Glutamatergic neuron (in vitro differentiated cells): ENCODE measurements around the gene AP2B1. TPM values are rescaled to one million over a fixed set of nuclear protein-coding genes. Genes with fewer than 3 reads are reported as not detected.

Experiments
- DNase-seq: peaks from one replicate; pipeline ENCODE4 v3.0.0; 2022
- H3K27ac Mint-ChIP-seq: one replicate; pipeline ENCODE4 v1.8.0; 2020; ENCODE audit warnings: mild to moderate bottlenecking, mixed read lengths, inconsistent platforms; ENCODE audit not compliant: unreplicated experiment
- H3K27me3 Mint-ChIP-seq: one replicate; pipeline ENCODE4 v1.8.0; 2020; ENCODE audit warnings: mild to moderate bottlenecking, moderate library complexity, mixed read lengths, inconsistent platforms; ENCODE audit not compliant: unreplicated experiment
- H3K36me3 Mint-ChIP-seq: one replicate; pipeline ENCODE4 v1.8.0; 2020; ENCODE audit warnings: mild to moderate bottlenecking, mixed read lengths, inconsistent platforms; ENCODE audit not compliant: unreplicated experiment
- H3K4me1 Mint-ChIP-seq: one replicate; pipeline ENCODE4 v1.8.0; 2020; ENCODE audit warnings: mild to moderate bottlenecking, low read depth, mixed read lengths, inconsistent platforms; ENCODE audit not compliant: unreplicated experiment
- H3K4me3 Mint-ChIP-seq: one replicate; pipeline ENCODE4 v1.8.0; 2020; ENCODE audit warnings: mild to moderate bottlenecking, mixed read lengths, inconsistent platforms; ENCODE audit not compliant: unreplicated experiment
- H3K9me3 Mint-ChIP-seq: one replicate; pipeline ENCODE4 v1.8.0; 2020; ENCODE audit warnings: mild to moderate bottlenecking, moderate library complexity, mixed read lengths, inconsistent platforms; ENCODE audit not compliant: unreplicated experiment
- long read RNA-seq: library from polyadenylated mRNA; unstranded; transcript quantifications from one replicate; pipeline ENCODE4 v2.0.0, GENCODE V29; 2020; ENCODE audit not compliant: unreplicated experiment
- total RNA-seq: library from RNA; stranded (reverse); fragmentation: NEBNext Ultra II Directional; extraction: Animal tissue kit (Norgen Biotek cat#: 25700); gene quantifications from one replicate; pipeline ENCODE4 v1.2.1, GENCODE V29; 2021; ENCODE audit not compliant: unreplicated experiment
- TF ChIP-seq, protein P1 (sequence below): fragments of 200-600 bp; sonication (generic); IDR thresholded peaks from one replicate; pipeline ENCODE4 v1.5.0; 2021; ENCODE audit not compliant: partially characterized antibody, unreplicated experiment

AP2B1 gene
- total RNA-seq, result 316 TPM
- long read RNA-seq, full-length matches to known transcripts, result 6 of 21 reads
- long read RNA-seq, partial matches to known transcripts, result 10 of 21 reads
- long read RNA-seq, other reads (novel, unspliced or antisense), result 5 of 21 reads

DNA sequence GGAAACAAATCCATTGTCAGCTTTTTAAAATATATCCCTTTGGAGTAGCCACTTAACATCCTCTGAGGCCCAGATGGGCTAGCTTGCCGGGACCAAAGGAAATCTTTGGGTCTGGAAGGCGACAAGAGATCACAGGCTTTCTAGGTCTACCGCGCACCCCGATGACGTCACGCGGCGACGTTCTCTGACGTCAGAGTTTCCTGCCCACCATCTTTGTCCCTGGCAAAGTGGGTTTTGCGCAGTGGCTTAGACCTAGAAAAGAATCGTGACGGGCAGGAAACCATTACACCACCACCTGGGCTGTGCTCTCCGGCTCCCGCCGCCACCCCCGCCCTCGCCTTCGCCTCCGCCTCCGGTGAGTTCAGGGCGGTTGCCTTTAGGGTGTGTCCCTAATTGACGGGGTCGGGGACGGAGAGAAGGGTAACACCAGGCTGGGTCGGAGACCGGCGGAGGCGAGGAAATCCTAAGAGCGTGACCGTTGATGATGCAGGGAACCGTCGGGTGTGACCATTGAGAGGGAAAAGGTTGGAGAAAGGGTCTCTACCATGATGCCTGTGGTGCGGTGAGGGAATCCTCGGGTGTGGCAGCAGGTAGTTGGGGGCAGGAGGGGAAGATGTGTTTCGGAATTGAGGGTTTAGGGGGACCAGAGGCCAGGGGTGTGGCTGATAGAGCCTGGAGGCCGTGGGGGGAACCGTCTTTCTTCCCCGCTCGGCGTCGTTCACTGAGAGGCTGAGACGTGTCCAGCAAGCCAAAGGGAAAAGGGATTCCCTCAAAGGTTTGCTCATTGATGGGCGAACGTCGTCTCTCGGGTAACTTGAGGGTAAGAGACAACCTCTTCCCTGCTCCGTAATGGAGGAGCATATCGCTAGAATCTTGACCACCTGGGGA lies at the start of gene AP2B1:
Gene AP2B1, plus strand, starts transcription at position 249 of the 888 bp plus-strand sequence. CDS start 6,709 bp downstream, outside the sequence.
- Mint-ChIP-seq H3K9me3 (peaks cover 14% of the 10 kb centered on the region), H3K4me3 (peak within 1 kb of the TSS; percentile 100), H3K27ac (peak within 1 kb of the TSS; percentile 100), H3K4me1 (peaks cover 14% of the 10 kb centered on the region), H3K27me3 (peaks cover 13% of the 10 kb centered on the region), H3K36me3 (no peaks in the 10 kb centered on the region)
- peak; percentile 96 for DNase-seq
- TF ChIP-seq, protein P1, sequence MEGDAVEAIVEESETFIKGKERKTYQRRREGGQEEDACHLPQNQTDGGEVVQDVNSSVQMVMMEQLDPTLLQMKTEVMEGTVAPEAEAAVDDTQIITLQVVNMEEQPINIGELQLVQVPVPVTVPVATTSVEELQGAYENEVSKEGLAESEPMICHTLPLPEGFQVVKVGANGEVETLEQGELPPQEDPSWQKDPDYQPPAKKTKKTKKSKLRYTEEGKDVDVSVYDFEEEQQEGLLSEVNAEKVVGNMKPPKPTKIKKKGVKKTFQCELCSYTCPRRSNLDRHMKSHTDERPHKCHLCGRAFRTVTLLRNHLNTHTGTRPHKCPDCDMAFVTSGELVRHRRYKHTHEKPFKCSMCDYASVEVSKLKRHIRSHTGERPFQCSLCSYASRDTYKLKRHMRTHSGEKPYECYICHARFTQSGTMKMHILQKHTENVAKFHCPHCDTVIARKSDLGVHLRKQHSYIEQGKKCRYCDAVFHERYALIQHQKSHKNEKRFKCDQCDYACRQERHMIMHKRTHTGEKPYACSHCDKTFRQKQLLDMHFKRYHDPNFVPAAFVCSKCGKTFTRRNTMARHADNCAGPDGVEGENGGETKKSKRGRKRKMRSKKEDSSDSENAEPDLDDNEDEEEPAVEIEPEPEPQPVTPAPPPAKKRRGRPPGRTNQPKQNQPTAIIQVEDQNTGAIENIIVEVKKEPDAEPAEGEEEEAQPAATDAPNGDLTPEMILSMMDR, result no peak

DNA sequence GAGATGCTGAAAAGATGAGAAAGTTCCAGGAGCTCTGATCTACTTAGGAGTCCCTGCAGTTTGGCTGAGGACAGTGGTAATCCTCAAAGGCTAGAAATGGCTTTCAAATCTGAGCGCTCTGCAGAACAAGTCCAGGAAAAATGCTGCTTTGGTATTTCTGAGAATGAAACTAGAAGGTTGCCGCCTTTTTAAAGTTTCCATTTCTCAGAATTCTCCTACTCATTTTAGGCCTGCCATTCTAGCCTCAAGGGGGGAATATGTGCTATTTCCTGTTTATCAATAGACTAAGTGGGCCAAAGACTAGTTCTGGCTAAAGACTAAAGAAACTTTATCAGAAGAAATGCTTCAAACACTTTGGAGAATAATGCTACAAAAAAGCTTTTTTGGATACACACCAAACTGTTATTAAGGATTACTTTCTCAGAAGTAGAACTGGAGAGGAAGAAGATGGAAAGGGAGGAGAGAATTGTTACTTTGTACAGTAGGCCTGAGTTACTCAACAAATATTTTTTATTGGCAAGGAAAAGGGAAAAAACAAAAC lies 49.5 kb upstream of the AP2B1 start, which contains the start of gene SLFN12L:
Gene SLFN12L, minus strand, starts transcription at position 78 of the 541 bp plus-strand sequence. CDS start 15,314 bp downstream, outside the sequence.
- Mint-ChIP-seq H3K9me3 (no peaks in the 10 kb centered on the region), H3K27me3 (peaks cover 3% of the 10 kb centered on the region), H3K36me3 (no peaks in the 10 kb centered on the region), H3K27ac (no peak within 1 kb of the TSS), H3K4me3 (no peak within 1 kb of the TSS), H3K4me1 (no peaks in the 10 kb centered on the region)
- no peak for DNase-seq
- TF ChIP-seq, protein P1, result no peak

DNA sequence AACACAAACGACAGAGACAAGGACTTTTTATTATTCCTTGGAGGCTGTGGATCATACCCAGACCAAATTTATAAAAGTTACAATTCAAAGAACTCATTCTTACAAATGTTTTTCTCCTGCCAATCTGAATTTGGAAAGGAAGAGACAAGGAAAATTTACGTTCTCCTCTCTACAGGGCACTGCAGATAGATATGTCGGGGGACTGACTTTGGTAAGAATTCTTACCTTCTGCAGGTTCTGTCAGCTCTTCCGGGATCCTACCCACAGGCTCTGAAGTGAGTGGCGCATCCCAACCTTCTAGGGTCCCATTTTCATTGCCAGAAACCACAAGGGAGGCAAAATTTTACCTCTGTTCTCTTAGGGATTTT lies 47.5 kb upstream of the AP2B1 start:
- no peak for DNase-seq
- Mint-ChIP-seq H3K4me1 (no peaks in the 10 kb centered on the region), H3K4me3 (no peak overlapping the region), H3K36me3 (no peaks in the 10 kb centered on the region), H3K9me3 (no peaks in the 10 kb centered on the region), H3K27me3 (peaks cover 3% of the 10 kb centered on the region), H3K27ac (no peak overlapping the region)
- TF ChIP-seq, protein P1, result peak; percentile 21

DNA sequence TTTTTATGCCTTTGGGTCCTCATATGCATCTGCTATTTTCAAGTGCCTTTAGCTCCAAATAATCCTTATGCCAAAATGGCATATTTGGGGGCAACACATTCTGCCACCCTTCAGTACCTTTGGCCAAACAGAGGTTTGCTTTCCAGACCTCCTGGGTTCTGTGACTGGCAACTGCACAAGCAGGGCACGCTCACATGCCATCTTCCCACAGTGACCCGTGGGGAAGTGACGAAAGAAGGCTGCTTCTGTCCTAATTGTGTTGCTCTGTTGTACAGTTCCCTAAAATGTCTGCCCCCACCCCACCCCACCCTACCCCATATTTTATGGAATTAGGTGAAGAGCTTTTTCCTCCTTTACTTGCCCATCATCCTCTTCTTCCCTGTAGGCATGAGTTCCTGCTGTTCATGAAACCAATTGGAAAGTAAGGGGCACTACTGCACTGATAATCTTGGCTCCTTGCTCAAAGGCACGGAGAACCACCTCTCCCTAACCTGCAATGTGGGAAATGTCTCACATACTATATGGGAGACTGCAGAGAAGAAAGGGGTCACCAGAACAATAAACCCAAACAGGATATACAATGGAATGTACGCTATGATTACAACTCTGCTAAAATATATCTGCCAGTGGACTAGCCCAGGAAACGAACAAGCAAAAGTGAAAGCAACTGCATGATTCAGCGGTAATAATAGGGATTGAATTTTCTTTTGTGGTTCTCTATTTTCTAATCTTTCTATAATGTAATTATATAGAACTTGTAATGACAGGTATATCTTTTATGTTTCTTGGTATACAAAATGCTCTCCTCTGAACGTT lies 46.3 kb upstream of the AP2B1 start:
- Mint-ChIP-seq H3K27me3 (peaks cover 3% of the 10 kb centered on the region), H3K9me3 (no peaks in the 10 kb centered on the region)
- TF ChIP-seq, protein P1, result no peak

More for the DNA sequence above, 46.3 kb upstream of the AP2B1 start:
- H3K27ac Mint-ChIP-seq, result no peak overlapping the region
- H3K4me3 Mint-ChIP-seq, result no peak overlapping the region
- no peak for DNase-seq
- no peaks in the 10 kb centered on the region for H3K36me3 Mint-ChIP-seq
- H3K4me1 Mint-ChIP-seq, result no peaks in the 10 kb centered on the region
